ENCODE data around the gene MBNL1.
"Not testable (repeated sequence)": the region's sequence is repeated elsewhere in the genome, so short reads cannot be mapped to it uniquely, and the experiment has no call there.

Gene MBNL1

DNA sequence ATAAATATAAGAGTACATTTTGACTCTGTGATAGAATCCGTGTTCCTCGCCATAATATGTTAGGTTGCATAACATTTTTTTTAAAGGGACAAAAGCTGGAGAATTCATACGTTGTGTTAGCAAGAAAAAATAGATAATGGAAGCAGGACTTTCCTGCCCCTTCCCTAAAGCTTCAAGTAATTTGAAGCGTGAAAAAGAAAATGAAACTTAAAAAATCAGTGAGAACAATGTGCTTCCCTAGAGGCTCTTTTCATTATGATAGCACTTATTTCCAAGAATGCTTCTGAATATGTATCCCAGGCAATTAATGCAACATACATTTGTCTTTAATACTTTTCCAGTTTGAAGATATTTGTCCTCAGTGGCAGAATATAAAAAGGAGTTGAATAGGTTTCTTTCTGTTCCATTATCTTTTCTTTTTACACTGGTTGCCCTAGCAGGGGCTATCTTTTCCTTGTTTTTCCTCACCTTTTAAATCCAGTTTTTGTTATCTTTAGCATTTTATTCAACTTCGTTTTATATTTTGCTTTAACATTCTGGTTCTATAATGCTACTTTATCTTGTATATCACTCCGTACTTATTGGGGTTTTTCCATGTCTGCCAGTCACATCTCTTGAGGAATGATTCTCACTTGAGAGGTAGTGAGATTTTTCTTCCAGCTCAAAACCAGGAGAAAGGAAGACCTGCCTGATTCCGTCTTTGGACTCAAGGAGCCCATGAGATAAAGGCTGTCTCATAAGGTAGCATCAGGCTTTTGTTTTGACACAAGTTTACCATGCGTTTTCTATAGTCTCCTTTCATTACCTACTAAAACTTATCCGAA lies 113.8 kb downstream of the MBNL1 start:
- no peak for DNase-seq

DNA sequence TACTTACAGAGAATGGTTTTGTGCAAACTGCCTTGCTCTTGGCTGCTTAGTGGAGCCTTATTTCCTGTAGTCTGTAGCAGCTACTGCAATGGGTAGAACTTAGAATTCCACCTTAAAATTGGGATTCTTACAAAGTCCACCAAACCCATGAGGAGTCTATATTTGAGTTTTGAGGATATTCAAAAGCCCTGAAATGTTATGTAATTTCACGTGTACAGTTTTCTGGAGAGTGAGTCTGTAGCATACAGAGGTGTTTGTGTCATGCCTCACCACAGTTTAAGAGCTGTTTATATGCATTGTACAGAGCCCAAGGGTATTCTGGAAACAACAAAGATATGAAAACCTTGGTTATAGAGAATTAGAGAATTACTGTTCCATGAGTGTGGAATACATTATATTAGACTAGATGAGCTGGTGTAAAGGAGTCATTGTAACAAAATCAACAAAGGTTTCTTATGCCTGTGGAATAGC lies 114.4 kb downstream of the MBNL1 start:
- DNase-seq: no peak

DNA sequence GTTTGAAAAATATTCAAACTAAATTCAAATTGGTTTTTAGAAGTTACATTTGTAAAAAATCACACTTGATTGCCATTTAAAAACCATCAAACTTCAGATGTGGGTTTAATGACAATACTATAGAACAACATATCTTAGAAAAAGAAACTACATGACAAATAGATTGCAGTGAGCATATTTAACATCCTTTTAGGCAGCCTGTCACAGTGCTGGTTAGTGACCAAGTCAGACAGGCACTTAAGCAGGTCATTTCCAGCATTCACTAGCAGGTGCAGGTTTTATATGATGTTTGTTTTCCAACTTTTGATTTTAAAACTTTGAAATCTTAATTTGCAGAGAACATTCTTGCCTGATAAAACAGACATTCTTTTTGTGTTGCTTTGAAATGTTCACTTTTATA lies 115.7 kb downstream of the MBNL1 start:
- no peak for DNase-seq

DNA sequence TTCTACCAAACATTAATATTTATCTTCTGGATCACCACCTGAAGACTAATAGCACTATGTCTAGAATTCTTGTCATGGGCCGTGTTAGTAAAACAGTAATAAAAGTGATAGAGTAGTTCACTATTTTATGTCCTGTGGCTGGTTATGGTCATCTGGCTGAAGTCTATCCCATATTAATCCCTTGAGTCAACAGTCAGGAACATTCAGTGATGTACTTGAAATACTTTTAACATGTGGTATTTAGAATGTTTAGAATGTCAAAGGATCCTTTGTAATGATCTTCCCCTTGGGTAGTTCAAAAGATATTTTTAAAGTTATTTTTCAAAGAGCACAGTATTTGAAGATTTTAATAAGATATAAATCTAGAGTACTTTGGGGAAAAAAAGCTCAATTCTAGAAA lies 117.0 kb downstream of the MBNL1 start:
- no peak for DNase-seq

DNA sequence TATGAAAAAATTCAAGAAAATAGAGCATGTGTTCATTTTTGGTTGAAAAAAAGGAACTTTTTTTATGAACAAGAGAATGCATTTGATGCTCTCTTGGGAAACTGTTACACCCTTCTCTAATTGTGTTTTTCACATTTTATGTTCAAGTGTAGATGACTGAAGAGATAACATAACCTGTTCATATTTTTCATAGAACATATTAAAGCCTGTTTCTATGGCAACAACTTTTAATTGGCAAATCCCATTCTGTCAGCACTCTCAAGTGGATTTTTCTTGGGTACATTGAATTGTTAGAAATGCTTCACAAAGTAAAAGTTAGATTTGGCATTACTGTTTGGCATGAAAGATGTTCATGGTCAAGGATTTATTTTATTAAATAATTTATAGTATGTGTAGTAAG lies 117.5 kb downstream of the MBNL1 start:
- no peak for DNase-seq

DNA sequence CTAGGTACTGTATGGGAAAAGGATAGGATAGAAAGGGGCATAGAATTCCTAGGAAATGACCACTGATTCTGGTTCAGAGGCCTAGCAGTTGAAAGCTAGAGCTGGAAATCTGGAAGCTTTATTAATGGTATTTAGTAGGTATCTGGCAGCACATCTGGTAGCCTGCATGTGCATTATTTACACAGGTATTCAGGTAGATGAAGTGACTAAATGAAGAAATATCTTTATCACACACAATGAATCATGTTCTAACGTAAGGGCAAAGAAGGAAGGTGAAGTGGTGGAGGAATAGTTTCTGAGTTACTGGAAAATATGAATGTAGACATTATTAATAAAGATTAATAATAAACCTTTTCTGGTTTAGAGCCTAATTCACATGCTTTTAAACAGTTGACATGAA lies 119.9 kb downstream of the MBNL1 start:
- DNase-seq: no peak

DNA sequence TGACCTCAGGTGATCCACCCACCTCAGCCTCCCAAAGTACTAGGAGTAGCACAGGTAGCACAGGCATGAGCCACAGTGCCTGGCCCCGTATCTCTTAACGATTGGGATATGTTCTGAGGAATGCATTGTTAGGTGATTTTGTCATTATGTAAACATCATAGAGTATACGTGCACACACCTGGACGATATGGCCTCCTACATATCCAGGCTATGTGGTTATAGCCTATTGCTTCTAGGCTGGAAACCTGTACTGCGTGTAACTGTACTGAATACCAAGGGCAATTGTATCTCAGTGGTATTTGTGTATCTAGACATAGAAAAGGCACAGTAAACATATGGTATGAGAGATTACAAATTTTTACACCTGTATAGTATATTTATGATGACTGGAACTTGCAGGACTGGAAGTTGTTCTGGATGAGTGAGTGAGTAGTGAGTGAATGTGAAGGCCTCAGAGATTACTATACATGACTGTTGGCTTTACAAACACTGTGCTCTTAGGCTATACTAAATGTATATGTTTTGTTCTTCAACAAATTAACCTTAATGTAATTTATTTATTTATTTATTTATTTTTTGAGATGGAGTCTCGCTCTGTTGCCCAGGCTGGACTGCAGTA lies 120.7 kb downstream of the MBNL1 start:
- DNase-seq: no peak

DNA sequence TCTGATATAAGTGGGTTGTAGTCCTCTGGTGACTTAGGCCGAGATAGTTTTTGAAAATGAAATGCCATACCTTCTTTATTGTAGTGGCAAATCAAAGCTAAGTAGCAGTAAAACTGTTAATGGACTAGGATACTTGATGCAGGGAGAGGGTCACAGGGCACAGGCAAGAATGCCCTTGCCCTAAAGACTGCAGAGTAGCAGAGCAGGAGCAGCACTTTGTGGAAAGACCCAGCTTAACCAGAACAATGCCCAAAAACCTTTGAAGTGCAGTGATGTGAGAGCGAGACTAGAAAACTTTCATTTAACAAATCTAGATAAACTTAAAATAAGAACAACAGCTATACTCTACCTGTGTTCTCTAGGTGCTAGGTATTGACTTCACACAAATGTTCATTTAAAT lies 121.9 kb downstream of the MBNL1 start:
- DNase-seq: no peak

DNA sequence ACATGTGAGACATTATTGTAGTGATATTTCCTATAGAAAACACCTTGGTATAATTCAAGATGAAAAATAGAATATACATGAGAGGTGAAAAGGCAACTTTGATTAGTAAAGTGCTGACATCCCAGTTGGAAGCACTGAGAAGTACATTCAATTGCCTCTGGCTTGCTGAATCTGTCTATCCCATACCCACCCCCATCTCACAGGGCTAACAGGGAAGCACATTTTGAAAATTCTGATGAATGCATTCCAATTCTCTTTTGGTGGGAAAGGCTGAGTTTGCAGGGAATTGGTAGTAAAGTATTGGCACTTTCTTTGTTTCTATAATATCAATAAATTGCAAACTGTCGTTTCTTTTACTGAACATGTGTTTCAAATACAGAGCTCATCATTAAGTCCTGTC lies 122.9 kb downstream of the MBNL1 start:
- no peak for DNase-seq

DNA sequence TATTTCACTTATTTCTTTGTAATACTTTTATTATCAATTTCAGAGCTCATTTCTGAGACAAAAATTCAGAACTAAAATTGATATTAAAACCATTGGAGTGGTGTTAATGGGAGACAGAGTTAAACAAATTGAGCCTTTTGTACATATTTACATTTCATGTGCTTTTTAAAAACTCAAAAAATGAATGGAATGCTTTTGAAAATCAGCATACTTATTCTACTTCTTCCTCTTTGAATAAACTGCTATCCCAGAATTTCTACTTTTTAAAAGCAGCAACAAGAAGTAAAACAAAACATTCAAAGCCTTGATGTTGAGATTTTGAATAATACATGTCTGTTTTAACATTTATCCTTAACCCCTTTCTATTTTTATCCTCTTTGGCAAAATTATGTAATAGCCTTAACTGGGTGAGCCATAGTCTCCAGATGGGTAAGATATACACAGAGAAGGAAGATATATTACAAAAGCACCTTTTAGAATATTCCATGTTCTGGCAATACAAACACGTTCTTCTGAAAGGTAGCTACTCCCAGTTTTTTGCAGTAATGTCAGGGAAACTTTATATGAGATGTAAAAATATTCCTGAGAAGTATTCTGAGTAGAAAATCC lies 123.6 kb downstream of the MBNL1 start:
- no peak for DNase-seq

DNA sequence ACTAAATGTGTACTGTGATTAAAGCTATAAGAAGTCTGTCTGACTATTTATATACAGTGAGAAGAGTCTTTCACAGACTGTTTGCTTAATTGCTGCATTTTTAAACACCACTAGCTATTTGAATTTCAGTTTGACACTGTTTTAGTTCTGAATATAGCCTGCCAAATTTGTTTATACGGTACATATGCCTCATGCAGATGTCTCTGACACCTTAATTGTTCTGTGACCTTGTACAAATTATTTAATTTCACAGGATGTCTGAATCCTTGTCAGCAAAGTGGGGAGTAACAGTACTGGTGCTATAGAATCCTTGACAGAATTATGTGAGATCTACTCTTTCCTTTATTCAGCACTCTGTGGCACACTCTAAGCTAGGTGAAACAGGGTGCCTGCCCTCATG lies 125.5 kb downstream of the MBNL1 start:
- DNase-seq: no peak

DNA sequence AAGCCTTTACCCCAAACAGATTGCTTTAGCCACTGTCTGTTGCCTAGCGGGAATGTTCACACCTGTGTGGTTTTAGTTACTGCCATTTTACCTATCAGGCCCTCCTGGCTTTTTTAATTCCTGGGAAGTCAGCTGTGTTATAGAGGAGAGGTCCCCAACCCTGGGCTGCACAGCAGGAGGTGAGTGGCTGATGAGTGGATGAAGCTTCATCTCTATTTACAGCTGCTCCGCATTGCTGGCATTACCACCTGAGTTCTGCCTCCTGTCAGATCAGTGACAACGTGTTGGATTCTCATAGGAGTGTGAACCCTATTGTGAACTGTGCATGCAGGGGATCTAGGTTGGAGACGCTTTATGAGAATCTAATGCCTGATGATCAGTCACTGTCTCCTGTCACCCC lies 127.0 kb downstream of the MBNL1 start:
- no peak for DNase-seq

DNA sequence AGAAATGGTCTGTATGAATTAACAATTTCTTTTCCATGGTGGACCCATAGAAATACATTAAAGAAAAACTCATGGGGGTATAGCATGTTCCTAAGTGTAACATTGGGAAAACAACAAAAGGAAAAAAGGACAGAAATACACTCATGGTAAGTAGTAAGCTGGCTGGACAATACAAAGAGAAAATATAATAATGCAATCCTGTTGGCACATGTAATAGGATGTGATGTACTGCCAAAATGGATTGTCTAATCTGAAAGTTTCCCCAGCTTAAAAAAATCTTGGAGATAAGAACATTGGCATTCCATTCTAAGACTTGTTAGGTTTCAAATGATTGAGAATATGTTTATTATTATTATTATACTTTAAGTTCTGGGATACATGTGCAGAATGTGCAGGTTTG lies 128.1 kb downstream of the MBNL1 start:
- DNase-seq: no peak

DNA sequence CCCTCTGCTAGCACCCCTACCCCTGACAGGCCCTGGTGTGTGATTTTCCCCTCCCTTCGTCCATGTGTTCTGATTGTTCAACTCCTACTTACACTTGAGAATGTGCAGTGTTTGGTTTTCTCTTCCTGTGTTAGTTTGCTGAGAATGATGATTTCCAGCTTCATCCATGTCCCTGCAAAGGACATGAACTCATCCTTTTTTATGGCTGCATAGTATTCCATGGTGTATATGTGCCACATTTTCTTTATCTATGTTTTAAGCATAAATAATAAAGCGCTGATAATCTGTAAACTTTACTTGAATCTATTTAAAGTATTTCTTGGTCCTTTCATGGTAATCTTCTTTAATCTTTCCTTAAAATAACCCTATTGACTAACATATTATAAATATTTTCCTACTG lies 128.6 kb downstream of the MBNL1 start:
- not testable (repeated sequence) for DNase-seq

DNA sequence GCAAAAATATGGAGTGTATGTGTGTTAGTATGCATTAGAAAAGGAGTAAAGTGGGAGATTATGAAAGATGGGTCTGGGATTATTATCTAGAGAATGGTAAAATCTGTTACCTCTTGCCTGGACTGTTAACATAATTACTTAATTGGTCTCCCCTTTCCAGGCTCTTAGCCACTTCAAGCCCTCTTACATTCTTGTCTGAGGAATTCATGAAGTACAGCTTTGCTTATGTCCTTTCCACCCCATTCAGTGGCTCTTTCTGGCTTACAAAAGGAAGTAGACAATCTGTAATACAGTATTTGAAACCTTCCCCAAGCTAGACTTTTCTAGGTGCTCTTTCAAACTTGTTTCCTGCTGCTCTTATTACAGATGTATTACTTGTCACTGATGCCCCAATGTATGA lies 129.8 kb downstream of the MBNL1 start:
- peak; percentile 16 for DNase-seq

DNA sequence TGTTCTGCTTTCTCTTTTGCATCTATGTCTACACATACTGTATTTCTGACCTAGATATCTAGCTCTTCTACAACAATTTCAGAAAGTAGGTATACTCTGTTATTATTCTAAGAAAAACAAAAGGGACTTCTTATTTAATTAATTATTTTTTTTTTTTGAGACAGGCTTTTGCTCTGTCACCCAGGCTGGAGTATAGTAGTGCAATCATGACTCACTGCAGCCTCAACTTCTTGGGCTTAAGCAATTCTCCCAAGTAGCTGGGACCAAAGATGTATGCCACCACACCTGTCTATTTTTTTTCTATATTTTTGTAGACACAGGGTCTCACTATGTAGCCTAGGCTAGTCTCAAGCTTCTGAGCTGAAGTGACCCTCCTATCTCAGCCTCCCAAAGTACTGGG lies 130.6 kb downstream of the MBNL1 start:
- no peak for DNase-seq

DNA sequence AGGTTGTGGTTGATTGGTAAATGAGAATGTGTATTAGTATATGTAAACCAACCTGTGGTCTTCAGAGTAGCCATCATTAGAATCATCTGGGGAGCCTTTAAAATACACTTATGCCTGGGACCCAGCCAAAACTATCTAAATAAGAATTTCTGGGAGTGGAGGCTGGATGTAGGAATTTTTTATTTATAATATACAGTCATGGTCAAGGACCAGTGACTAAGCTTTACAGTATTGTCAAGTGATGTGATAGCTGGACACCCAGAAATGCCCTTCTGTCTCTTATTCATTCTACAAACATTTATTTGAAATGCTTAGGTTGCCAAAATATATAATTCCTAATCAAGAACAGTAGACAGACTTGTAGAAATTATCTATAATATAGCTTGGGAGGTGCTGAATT lies 132.2 kb downstream of the MBNL1 start:
- no peak for DNase-seq

DNA sequence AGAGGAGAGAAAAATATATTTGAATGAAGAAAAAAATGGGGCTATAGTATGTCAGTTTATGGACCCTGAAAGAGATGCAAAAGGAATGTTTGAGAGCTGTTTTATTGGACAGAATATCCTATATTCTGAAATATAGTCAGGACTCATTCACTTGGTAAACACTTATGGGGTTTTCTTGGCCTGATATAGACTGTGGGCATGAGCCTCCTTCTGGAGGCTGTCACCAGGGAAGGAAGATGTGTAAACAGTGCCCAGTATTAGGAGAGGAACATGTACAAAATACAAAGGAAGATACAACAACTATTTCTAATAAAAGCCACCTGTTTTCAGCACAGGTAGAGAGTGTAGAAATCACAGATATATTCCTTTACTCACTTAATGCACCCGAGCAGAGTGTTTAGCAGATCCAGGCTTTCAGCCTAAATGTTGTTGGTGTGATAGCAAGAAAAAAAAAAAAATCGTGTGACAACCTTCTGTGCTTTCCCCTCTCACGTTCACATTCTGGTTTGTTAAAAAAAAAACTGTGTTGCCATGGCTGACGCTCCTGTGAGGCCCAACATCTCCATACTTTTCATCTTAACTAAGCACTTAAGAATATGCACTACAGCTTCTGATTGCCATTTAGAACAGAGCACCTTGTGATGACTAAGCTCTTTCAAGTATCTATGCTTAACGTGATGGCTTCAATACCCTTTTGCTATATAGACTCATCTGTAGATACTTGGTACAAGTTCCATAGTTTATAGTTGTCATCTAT lies 134.1 kb downstream of the MBNL1 start:
- peak; percentile 34 for DNase-seq

DNA sequence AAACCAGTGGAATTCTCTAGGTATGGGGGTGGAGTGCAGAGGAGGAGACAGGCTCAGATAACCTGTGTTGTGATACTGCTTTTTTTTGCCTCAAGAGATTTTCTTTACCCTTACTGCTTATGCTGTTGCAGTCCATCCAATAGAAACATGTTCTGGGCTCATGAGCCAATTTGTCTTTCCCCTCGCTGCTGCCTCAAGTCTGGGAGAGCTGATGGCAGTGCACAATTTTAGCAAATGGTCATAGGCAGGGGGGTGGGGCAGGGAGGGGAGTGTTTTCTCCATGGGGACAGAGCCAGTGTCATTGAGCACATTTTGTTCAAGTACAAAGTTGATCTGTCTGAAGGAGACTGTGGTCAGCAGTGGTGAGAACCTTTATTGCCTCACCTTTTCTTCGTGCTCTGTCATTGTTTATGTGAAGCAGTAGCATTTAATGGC lies 134.9 kb downstream of the MBNL1 start:
- peak; percentile 43 for DNase-seq

DNA sequence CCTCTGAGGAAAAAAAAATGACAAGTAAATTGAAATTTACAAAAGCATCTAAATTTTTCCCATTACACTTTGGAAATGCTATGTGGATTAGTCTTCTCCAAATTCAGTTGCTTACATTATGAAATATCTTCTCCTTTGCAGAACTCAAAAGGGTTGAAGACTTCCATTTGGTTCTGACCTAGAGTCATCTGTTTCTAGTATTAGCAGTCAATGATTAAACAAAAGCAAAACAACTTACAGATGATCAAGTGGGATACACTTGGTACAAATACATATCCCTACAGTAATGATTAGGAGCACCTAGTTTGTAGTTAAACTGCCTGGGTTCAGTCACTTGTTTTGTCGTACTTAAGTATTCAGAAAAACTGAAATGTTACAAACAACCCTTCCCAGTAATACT lies 136.2 kb downstream of the MBNL1 start:
- no peak for DNase-seq

DNA sequence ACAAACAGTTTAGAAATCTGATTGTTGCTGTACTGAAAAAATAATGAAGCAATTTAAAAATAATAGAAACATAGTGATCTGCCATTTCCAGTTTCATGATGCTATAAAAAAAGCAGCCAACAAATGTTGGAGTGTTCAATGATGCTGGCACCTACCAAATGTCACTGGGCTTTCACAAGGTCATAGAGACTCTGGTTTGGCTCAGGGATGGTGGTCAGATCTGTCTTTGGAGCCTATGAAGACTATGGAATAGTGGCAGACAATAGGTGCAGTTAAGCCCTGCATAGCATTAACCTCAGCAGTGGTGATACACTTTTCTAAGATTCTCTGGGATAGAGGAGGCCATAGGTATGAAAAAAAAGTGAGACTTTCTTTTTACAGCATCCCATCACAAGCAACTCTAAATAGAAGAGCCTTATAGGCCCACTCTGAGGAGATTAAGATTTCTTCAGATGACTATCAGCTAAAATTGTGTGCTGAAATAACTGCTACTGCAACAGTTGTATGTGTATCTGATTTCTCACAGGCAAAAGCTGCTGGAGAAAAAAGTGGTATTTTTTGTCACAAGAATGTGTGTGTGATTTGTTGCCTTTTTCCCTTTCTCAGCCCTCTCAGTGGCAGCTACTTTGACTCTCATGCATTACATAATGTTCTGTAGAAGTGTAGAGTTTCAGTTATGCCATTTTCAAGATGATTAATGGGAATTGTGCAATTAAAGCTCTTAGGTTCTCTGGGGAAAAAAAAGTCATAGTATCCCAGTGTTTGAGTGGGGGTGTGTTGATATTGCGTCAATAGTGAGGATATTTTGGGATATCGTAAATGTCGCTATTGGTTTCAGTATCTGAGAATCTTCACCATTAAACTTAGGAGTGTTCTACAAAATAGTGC lies 137.4 kb downstream of the MBNL1 start:
- DNase-seq: no peak

DNA sequence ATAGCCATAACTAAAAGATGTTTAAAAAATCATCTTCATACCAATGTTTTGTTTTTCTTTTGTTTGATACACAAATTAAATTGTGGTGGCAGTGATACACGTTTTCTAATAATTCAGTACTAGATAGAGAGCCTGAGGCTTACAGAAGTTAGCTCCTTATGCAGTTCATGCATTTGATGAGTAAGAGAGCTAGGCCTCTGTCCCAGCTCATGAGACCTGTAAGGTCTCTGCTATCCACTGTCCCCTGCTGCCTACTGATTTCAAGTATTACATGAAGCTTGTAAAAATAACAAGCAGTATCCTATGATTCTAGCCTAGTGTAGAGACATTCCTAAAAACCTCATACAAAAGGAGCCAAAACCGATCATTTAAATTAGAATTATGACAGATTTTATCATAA lies 144.5 kb downstream of the MBNL1 start:
- no peak for DNase-seq

Data from hematopoietic multipotent progenitor cell treated with erythropoietin and hydrocortisone succinate and interleukin-3 and kit ligand, for 6 days (in vitro differentiated cells).